PC-9 (cell line): ENCODE measurements around the gene NAT10.

Experiments used
- EZH2 ChIP-seq: fragments of 200-600 bp; sonication (generic); IDR thresholded peaks from 2 replicates; pipeline ENCODE4 v1.8.0; 2017; ENCODE audit warnings: antibody characterized with exemption, low read depth
- TF ChIP-seq, protein P1 (sequence below): fragments of 200-600 bp; sonication (generic); conservative IDR thresholded peaks from 2 replicates; pipeline ENCODE4 v1.6.1; 2017; ENCODE audit warnings: mixed run types, antibody characterized with exemption, mild to moderate bottlenecking, moderate library complexity

DNA sequence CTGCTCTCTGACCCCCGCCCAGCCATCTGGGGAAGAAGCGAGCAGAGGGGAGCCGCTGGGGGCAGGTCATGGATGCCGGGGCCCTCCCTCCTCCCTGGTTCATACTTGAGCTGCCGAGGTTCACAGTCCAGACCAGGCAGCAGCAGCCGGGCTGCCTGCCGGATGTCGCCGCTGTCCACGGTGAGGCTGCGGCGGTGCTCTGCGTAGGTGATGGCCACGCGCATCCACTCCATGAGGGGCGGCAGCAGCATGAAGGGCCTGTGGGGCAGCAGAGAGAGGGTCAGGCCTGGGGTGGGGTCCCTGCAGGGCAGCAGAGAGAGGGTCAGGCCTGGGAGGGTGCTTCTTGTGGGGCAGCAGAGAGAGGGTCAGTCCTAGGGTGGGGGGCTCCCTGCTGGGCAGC is 67.6 kb downstream of the NAT10 start:
- TF ChIP-seq, protein P1, sequence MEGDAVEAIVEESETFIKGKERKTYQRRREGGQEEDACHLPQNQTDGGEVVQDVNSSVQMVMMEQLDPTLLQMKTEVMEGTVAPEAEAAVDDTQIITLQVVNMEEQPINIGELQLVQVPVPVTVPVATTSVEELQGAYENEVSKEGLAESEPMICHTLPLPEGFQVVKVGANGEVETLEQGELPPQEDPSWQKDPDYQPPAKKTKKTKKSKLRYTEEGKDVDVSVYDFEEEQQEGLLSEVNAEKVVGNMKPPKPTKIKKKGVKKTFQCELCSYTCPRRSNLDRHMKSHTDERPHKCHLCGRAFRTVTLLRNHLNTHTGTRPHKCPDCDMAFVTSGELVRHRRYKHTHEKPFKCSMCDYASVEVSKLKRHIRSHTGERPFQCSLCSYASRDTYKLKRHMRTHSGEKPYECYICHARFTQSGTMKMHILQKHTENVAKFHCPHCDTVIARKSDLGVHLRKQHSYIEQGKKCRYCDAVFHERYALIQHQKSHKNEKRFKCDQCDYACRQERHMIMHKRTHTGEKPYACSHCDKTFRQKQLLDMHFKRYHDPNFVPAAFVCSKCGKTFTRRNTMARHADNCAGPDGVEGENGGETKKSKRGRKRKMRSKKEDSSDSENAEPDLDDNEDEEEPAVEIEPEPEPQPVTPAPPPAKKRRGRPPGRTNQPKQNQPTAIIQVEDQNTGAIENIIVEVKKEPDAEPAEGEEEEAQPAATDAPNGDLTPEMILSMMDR: no peak
- no peak for TF ChIP-seq EZH2
